Esophagus (tissue), 2 donors: ENCODE results near the gene ZCCHC7. TPM values are rescaled to one million over a fixed set of nuclear protein-coding genes. Genes with fewer than 3 reads are reported as not detected.
"Not testable (repeated sequence)": the region's sequence is repeated elsewhere in the genome, so short reads cannot be mapped to it uniquely, and the experiment has no call there.

Experiments used
- H3K27ac ChIP-seq, 2 donors: one replicate each; pipeline ENCODE4 v1.5.1; 2013; ENCODE audit warnings: low read depth in 2 of 2, mild to moderate bottlenecking in 2 of 2, inconsistent platforms in 1 of 2, low read length in 1 of 2, moderate library complexity in 1 of 2
- H3K27me3 ChIP-seq, 2 donors: one replicate each; pipeline ENCODE4 v1.6.1; 2013; ENCODE audit warnings: low read length in 2 of 2, control low read depth in 1 of 2, mild to moderate bottlenecking in 1 of 2; ENCODE audit not compliant: insufficient read depth in 2 of 2, control insufficient read depth in 1 of 2
- H3K36me3 ChIP-seq, 2 donors: one replicate each; pipeline ENCODE4 v1.6.1; 2013; ENCODE audit warnings: low read length in 1 of 2; ENCODE audit not compliant: control insufficient read depth in 2 of 2, insufficient read depth in 2 of 2
- H3K4me1 ChIP-seq, 2 donors: one replicate each; pipeline ENCODE4 v1.6.1; 2013; ENCODE audit warnings: low read length in 1 of 2; ENCODE audit not compliant: control insufficient read depth in 2 of 2, insufficient read depth in 2 of 2
- H3K4me3 ChIP-seq, 2 donors: one replicate each; pipeline ENCODE4 v1.5.1; 2013; ENCODE audit warnings: low read length in 2 of 2, mild to moderate bottlenecking in 2 of 2, low read depth in 1 of 2, moderate library complexity in 1 of 2
- H3K9me3 ChIP-seq, 2 donors: one replicate each; pipeline ENCODE4 v1.6.1; 2013; ENCODE audit warnings: mild to moderate bottlenecking in 2 of 2, low read depth in 1 of 2, low read length in 1 of 2, moderate library complexity in 1 of 2; ENCODE audit not compliant: control insufficient read depth in 2 of 2, insufficient read depth in 1 of 2
- WGBS, 2 donors: extraction: QIAGEN DNeasy Blood & Tissue Kit; methylation state at CpG; one replicate each; pipeline ENCODE4 v1.1.7; 2013; 5-methylcytosine and 5-hydroxymethylcytosine counted together
- polyA plus RNA-seq, 2 donors: library from polyadenylated mRNA; stranded (reverse); fragments of 200-250 nt; gene quantifications; one replicate each; pipeline ENCODE4 v1.2.3, GENCODE V29; 2013
- donor health status: healthy with polysubstance abuse.
- donor health status: Bipolar disorder and iron deficiency.

ZCCHC7 gene
- polyA plus RNA-seq, 2 donors = 5.4 to 5.7 TPM

DNA sequence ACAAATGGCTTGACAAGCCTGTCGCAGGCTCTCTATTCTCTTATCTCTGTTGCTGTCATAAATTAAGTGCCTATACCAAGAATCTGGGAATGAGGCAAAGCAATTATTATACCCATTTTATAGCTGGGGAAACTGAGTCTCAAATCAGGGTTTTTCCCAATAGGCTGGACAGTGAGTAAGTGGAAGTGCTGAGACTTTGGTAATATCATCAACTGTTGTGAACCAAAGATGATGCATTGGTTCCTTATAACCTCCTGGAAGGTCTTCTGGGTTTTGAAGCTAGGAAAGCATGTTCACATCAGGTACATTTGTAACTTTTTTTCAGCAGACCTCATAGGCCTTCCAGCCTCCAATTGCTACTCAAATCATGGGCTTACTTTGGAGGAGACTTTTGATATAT lies 25.6 kb upstream of the ZCCHC7 start:
- Histone ChIP-seq H3K36me3 (no peaks in the 10 kb centered on the region), H3K27ac (no peak overlapping the region), H3K9me3 (no peaks in the 10 kb centered on the region), H3K27me3 (peaks cover 0 to 2% of the 10 kb centered on the region in 2 donors), H3K4me1 (no peaks in the 10 kb centered on the region), H3K4me3 (no peak overlapping the region)
- 79 to 80% methylated on average over 1 of the region's 1 CpG for WGBS, 2 donors

DNA sequence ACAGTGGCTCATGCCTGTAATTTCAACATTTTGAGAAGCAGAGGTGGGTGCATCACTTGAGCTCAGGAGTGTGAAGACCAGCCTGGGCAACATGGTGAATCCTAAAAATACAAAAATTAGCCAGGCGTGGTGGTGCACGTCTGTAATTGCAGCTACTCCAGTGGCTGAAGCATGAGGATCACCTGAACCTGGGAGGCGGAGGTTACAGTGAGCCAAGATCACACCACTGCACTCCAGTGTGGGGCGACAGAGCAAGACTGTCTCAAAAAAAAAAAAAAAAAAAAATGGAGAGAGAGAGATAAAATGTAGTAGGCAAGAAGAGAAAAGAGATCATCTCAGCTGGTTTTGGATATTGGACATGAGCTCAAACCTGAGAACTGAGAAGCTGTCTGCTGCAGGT lies 23.7 kb upstream of the ZCCHC7 start:
- 81 to 86% methylated on average over 4 of the region's 4 CpGs for WGBS, 2 donors
- Histone ChIP-seq H3K27ac (no peak overlapping the region), H3K27me3 (peaks cover 0 to 2% of the 10 kb centered on the region in 2 donors), H3K9me3 (no peaks in the 10 kb centered on the region), H3K4me1 (no peaks in the 10 kb centered on the region), H3K36me3 (no peaks in the 10 kb centered on the region), H3K4me3 (no peak overlapping the region)

DNA sequence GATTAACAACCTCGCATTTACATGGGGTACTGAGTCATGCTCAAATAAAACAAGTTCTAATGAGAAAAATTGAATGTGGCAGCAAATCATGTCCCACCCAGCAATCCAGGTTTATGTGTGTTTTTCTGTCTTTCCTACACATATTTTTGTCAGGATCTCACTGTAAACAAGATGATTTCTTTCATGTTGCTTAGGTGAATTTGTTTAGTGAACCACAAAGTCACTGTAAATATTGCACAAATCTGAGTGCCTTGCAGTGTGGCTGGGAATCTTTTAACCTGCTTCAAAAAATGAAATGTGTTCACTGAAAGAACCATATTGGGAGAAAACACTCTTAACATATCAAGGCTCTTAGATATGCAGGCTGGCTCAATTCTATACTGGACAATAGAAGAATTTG lies 23.1 kb upstream of the ZCCHC7 start:
- Histone ChIP-seq H3K9me3 (no peaks in the 10 kb centered on the region), H3K4me3 (no peak overlapping the region), H3K36me3 (no peaks in the 10 kb centered on the region), H3K27me3 (peaks cover 0 to 2% of the 10 kb centered on the region in 2 donors), H3K27ac (no peak overlapping the region), H3K4me1 (no peaks in the 10 kb centered on the region)
- WGBS, 2 donors = 59 to 77% methylated on average over 1 of the region's 1 CpG

DNA sequence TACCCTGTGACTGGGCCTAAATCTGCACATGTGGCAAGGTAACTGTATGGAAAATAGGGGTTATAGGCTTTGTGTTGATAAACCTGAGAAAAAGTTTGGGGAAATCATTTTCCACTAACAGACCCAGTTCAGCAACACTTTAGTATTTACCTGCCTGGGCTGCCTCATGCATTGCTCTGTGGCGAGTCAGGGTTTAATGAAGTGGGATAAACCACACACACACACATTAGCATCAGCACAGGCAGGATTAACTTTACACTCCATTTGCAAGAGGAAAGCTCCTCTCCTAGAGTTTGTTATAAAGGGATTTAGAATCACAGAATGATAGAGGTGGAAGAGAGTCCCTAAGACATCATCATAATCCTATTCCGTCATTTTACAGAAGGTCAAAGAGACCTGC lies 20.0 kb upstream of the ZCCHC7 start:
- Histone ChIP-seq H3K27me3 (no peaks in the 10 kb centered on the region), H3K4me3 (no peak overlapping the region), H3K4me1 (no peaks in the 10 kb centered on the region), H3K9me3 (no peaks in the 10 kb centered on the region), H3K36me3 (no peaks in the 10 kb centered on the region), H3K27ac (no peak overlapping the region)
- 47 to 67% methylated on average over 2 of the region's 2 CpGs for WGBS, 2 donors

DNA sequence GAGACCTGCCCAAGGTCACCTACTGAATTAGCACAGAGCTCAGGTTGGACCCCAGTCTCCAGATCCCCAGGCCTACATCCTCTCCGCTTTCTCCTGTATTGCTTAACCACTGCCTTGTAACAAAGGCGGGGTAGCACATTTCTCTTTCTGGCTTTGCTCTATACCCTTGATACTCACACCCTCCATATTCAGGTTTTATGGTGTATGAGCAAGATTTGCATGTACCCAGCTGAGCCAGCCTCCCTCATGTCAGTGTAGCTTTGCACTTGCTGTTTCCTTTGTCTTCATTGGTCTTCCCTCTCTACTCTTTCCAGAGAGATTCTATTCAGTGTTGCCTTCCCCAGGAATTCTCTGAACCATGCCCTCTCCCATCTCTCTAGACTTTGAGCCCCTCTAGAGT lies 19.6 kb upstream of the ZCCHC7 start:
- Histone ChIP-seq H3K27me3 (no peaks in the 10 kb centered on the region), H3K27ac (no peak overlapping the region), H3K4me3 (no peak overlapping the region), H3K36me3 (no peaks in the 10 kb centered on the region), H3K9me3 (no peaks in the 10 kb centered on the region), H3K4me1 (no peaks in the 10 kb centered on the region)
- 89 to 92% methylated on average over 2 of the region's 2 CpGs for WGBS, 2 donors

DNA sequence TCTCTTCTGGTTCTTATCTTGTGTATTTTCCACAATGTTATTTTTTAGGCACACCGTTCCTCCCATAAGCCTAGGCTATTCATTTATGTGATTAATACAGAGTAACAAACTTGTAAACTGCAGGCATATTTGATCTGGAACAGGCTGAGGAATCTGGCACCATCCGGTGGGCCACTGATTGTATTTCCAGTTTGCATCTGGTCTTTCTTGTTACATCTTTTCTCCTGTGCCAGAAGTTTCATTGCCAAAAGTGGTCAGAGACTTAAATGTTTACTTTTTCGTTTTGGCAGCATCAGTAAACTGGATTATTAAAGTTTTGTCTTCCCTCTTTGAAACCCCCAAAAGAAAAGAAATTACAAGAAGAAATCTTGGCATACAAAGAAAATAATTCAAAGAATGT lies 17.9 kb upstream of the ZCCHC7 start:
- Histone ChIP-seq H3K4me3 (no peak overlapping the region), H3K36me3 (no peaks in the 10 kb centered on the region), H3K4me1 (no peaks in the 10 kb centered on the region), H3K27ac (no peak overlapping the region), H3K9me3 (no peaks in the 10 kb centered on the region), H3K27me3 (no peaks in the 10 kb centered on the region)
- 30 to 39% methylated on average over 3 of the region's 3 CpGs for WGBS, 2 donors

DNA sequence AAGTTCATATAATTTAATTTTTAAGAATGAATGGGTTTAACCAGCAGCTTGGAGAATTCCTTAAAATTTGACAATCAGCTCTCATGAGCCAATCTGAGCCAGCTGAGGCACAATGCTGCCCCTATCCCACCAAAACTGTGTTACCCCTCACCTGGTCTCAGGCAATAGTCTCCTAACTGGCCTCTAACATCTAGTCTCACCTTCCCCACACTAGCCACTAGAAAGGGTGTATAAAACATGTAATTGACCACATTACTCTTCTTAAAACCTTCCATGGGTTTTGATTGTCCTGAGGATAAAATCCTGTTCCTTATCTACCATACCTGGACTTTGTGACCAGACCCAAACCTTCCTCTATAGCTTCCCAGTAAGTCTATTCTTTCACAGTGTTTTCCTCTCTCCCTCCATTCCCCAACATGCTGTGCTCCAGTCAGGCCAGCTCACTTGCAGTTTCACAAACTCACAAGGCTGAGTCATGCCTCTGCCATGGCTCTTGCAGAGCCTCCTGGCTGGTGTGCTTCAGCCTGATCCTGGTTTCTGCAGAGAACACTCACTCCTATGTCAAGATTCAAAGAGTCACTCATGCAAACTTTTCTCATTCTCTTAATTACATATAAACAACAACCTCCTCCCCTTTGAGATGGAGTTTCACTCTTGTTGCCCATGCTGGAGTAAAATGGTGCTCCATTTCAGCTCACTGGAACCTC lies 16.0 kb upstream of the ZCCHC7 start:
- Histone ChIP-seq H3K9me3 (no peaks in the 10 kb centered on the region), H3K4me3 (no peak overlapping the region), H3K27me3 (no peaks in the 10 kb centered on the region), H3K36me3 (no peaks in the 10 kb centered on the region), H3K27ac (no peak overlapping the region), H3K4me1 (no peaks in the 10 kb centered on the region)

DNA sequence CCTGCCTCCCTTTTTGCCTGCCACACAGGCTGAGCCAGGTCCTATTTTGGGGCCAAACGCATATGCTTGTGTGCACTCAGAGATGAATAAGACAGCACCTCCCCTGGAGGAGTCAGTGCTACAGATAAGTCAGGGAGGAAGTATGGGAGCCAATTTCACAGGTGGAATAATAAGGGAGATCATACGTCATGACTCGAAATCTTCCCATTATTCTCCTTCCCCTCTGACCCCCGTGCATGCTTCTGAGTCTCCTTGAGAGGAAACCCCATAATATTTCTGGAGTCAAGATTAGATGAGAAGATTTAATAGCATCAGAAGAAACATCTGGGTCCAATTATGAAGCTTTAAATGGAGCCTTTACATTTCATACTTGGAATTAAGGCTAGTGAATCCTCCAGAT lies 15.1 kb upstream of the ZCCHC7 start:
- no peak overlapping the region for H3K4me3 ChIP-seq
- 63 to 69% methylated on average over 4 of the region's 4 CpGs for WGBS, 2 donors

DNA sequence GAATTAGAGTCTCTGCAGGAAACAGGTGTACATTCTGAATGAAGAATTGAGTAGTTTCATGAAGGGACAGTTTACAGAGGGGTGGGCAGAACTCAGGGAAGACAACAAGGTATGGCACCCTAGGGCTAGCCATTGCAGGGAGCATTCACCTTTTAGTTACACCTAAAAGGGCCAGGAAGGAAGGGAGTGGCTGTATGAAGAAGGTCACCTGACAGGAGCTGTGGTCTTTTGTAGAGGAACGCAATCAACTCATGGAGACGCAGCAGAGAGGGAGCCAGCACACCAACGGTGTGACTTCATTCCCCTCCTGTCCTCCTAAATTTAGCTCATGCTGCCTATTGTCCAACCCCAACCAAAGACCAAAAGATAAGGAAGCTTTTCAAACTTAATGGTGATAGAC lies 12.7 kb upstream of the ZCCHC7 start:
- Histone ChIP-seq H3K9me3 (no peaks in the 10 kb centered on the region), H3K4me3 (no peak overlapping the region), H3K27me3 (no peaks in the 10 kb centered on the region), H3K36me3 (no peaks in the 10 kb centered on the region), H3K27ac (no peak overlapping the region), H3K4me1 (no peaks in the 10 kb centered on the region)
- 56 to 70% methylated on average over 3 of the region's 3 CpGs for WGBS, 2 donors

More for the DNA sequence above, 15.1 kb upstream of the ZCCHC7 start:
- Histone ChIP-seq H3K36me3 (no peaks in the 10 kb centered on the region), H3K27ac (no peak overlapping the region), H3K9me3 (no peaks in the 10 kb centered on the region), H3K27me3 (no peaks in the 10 kb centered on the region), H3K4me1 (no peaks in the 10 kb centered on the region)

DNA sequence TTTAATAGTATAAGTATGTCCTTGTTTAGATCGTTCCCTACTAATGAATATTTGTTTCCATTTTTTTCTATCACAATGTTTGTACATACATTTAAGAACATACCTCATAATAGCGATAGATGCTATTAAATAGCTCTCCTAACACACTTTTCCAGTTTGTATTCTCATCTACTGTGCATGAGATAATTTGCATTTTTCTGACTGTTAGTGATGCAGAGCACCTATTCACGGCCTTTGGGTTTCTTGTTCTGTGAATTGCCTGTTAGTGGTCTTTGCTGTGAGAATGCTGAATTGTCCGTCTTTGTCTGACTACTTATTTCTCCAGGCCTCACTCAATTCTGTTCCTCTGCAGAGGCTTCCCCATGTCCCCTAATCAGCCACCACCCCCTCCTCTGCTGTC lies 5.9 kb upstream of the ZCCHC7 start:
- 92 to 93% methylated on average over 4 of the region's 4 CpGs for WGBS, 2 donors

More for the DNA sequence above, 5.9 kb upstream of the ZCCHC7 start:
- H3K27ac ChIP-seq, H3K27me3 ChIP-seq, H3K36me3 ChIP-seq, H3K9me3 ChIP-seq, H3K4me3 ChIP-seq, H3K4me1 ChIP-seq: not testable (repeated sequence)
